ENCODE data around the gene DVL1. TPM values are rescaled to one million over a fixed set of nuclear protein-coding genes. Genes with fewer than 3 reads are reported as not detected.

DVL1 gene
- total RNA-seq, 1 donor from 2014 or later, result 55.0 TPM

- Histone ChIP-seq H3K4me1 (ENCODE audit: insufficient read depth, low read length) (peaks cover 3% of the 10 kb centered on the region), H3K36me3 (ENCODE audit: insufficient read depth, low read length) (peaks cover 4% of the 10 kb centered on the region), H4K20me1 (ENCODE audit: insufficient read depth, low read length) (peaks cover 20% of the 10 kb centered on the region), H3K27ac (ENCODE audit: low read depth, low read length) (no peak overlapping the region), H3K9me3 (ENCODE audit: insufficient read depth, low read depth, low read length) (no peaks in the 10 kb centered on the region), H3K4me3 (ENCODE audit: insufficient read depth, low read depth, low read length) (no peak overlapping the region), H2AFZ (ENCODE audit: low read depth, low read length) (no peak overlapping the region), H3K4me2 (ENCODE audit: low read length) (no peak overlapping the region), H3K79me2 (ENCODE audit: insufficient read depth, low read length) (peaks cover 19% of the 10 kb centered on the region), H3K27me3 (ENCODE audit: insufficient read depth, low read length) (no peaks in the 10 kb centered on the region), H3K9ac (ENCODE audit: low read length) (no peak overlapping the region)
- no peak for TF ChIP-seq EZH2 (IDR thresholded peaks at IDR 0.05; ENCODE audit: insufficient read depth, low read length)
- TF ChIP-seq CTCF (IDR thresholded peaks at IDR 0.05; ENCODE audit: insufficient read depth, low read depth, low read length), result no peak
- Mint-ChIP-seq H3K27ac (ENCODE audit: unreplicated experiment) (no peak overlapping the region), H3K9me3 (ENCODE audit: unreplicated experiment) (no peaks in the 10 kb centered on the region), H3K27me3 (ENCODE audit: low read depth, unreplicated experiment) (no peaks in the 10 kb centered on the region), H3K4me1 (ENCODE audit: low read depth, unreplicated experiment) (no peaks in the 10 kb centered on the region), H3K4me3 (ENCODE audit: unreplicated experiment) (no peak overlapping the region), H3K36me3 (ENCODE audit: low read depth, unreplicated experiment) (peaks cover 5% of the 10 kb centered on the region)
- DNase-seq (ENCODE audit: low read depth) (no peak), FAIRE-seq (no peak)
Observed at GRCh38 chr1:1380860-1381259, 31.6 kb upstream of the DVL1 start.

- Histone ChIP-seq H3K36me3 (ENCODE audit: insufficient read depth, low read length) (peaks cover 3% of the 10 kb centered on the region), H3K9me3 (ENCODE audit: insufficient read depth, low read depth, low read length) (no peaks in the 10 kb centered on the region), H3K4me2 (ENCODE audit: low read length) (no peak overlapping the region), H3K27me3 (ENCODE audit: insufficient read depth, low read length) (no peaks in the 10 kb centered on the region), H3K4me1 (ENCODE audit: insufficient read depth, low read length) (peaks cover 12% of the 10 kb centered on the region), H3K79me2 (ENCODE audit: insufficient read depth, low read length) (peaks cover 34% of the 10 kb centered on the region), H3K27ac (ENCODE audit: low read depth, low read length) (no peak overlapping the region), H3K4me3 (ENCODE audit: insufficient read depth, low read depth, low read length) (no peak overlapping the region), H2AFZ (ENCODE audit: low read depth, low read length) (no peak overlapping the region), H3K9ac (ENCODE audit: low read length) (no peak overlapping the region), H4K20me1 (ENCODE audit: insufficient read depth, low read length) (peaks cover 25% of the 10 kb centered on the region)
- FAIRE-seq (no peak), DNase-seq (ENCODE audit: low read depth) (no peak)
- Mint-ChIP-seq H3K4me3 (ENCODE audit: unreplicated experiment) (no peak overlapping the region), H3K9me3 (ENCODE audit: unreplicated experiment) (no peaks in the 10 kb centered on the region), H3K36me3 (ENCODE audit: low read depth, unreplicated experiment) (peaks cover 2% of the 10 kb centered on the region), H3K4me1 (ENCODE audit: low read depth, unreplicated experiment) (peaks cover 8% of the 10 kb centered on the region), H3K27me3 (ENCODE audit: low read depth, unreplicated experiment) (no peaks in the 10 kb centered on the region), H3K27ac (ENCODE audit: unreplicated experiment) (peak overlapping the region; percentile 18)
- TF ChIP-seq EZH2 (IDR thresholded peaks at IDR 0.05; ENCODE audit: insufficient read depth, low read length) (no peak), CTCF (IDR thresholded peaks at IDR 0.05; ENCODE audit: insufficient read depth, low read depth, low read length) (no peak)
Observed at GRCh38 chr1:1377540-1378205, 28.5 kb upstream of the DVL1 start.

GRCh38 chr1:1376551-1377226 is 27.5 kb upstream of the DVL1 start:
- H3K4me3 Mint-ChIP-seq (ENCODE audit: unreplicated experiment), result peak overlapping the region; percentile 74

More at GRCh38 chr1:1376551-1377226, 27.5 kb upstream of the DVL1 start:
- Histone ChIP-seq H3K9ac (ENCODE audit: low read length) (no peak overlapping the region), H4K20me1 (ENCODE audit: insufficient read depth, low read length) (peaks cover 23% of the 10 kb centered on the region), H3K9me3 (ENCODE audit: insufficient read depth, low read depth, low read length) (no peaks in the 10 kb centered on the region), H3K79me2 (ENCODE audit: insufficient read depth, low read length) (peaks cover 31% of the 10 kb centered on the region), H3K4me3 (ENCODE audit: insufficient read depth, low read depth, low read length) (no peak overlapping the region), H3K4me2 (ENCODE audit: low read length) (no peak overlapping the region), H3K27me3 (ENCODE audit: insufficient read depth, low read length) (no peaks in the 10 kb centered on the region), H3K27ac (ENCODE audit: low read depth, low read length) (no peak overlapping the region), H2AFZ (ENCODE audit: low read depth, low read length) (no peak overlapping the region), H3K36me3 (ENCODE audit: insufficient read depth, low read length) (peaks cover 3% of the 10 kb centered on the region), H3K4me1 (ENCODE audit: insufficient read depth, low read length) (peaks cover 15% of the 10 kb centered on the region)
- peak overlapping the region; percentile 77 for H3K27ac Mint-ChIP-seq (ENCODE audit: unreplicated experiment)
- no peaks in the 10 kb centered on the region for H3K9me3 Mint-ChIP-seq (ENCODE audit: unreplicated experiment)
- H3K36me3 Mint-ChIP-seq (ENCODE audit: low read depth, unreplicated experiment), result peaks cover 2% of the 10 kb centered on the region
- H3K4me1 Mint-ChIP-seq (ENCODE audit: low read depth, unreplicated experiment), result peaks cover 10% of the 10 kb centered on the region
- DNase-seq (ENCODE audit: low read depth), result no peak
- TF ChIP-seq EZH2 (IDR thresholded peaks at IDR 0.05; ENCODE audit: insufficient read depth, low read length) (no peak), CTCF (IDR thresholded peaks at IDR 0.05; ENCODE audit: insufficient read depth, low read depth, low read length) (no peak)
- FAIRE-seq, result no peak
- no peaks in the 10 kb centered on the region for H3K27me3 Mint-ChIP-seq (ENCODE audit: low read depth, unreplicated experiment)
